ENCODE measurements around the gene LRP1-AS.

Gene LRP1-AS

DNA sequence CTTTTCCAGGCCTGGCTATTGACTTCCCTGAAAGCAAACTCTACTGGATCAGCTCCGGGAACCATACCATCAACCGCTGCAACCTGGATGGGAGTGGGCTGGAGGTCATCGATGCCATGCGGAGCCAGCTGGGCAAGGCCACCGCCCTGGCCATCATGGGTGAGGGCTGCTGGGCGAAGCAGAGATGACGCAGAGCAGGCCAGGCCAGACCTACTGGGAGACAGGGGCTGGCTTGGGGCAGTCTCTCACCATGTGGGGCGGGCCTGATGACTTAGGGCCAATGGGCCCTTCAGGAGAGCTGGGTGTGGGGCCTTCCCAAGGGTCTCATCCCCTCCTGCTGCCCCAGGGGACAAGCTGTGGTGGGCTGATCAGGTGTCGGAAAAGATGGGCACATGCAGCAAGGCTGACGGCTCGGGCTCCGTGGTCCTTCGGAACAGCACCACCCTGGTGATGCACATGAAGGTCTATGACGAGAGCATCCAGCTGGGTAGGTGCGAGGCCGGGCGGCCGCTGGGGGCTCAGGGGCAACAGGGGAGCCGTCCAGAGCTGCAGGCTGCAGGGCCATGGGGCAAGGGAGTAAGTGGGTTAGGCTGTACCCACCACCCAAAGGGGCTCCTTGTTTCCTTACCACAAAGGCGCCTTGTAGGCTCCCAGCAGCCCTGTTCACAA lies 33.0 kb upstream of the LRP1-AS start:
- no peak for TF ChIP-seq TAF1 (IDR thresholded peaks at IDR 0.05; ENCODE audit: borderline replicate concordance, insufficient read depth, low read length)
- no peak for TF ChIP-seq SIN3A (IDR thresholded peaks at IDR 0.05; ENCODE audit: borderline replicate concordance, insufficient read depth, low read length)
- no peak for TF ChIP-seq FOXP2 (optimal IDR thresholded peaks at IDR 0.05; ENCODE audit: borderline replicate concordance, extremely low read depth, extremely low read length, insufficient read depth)
- TF ChIP-seq POLR2AphosphoS5 (IDR thresholded peaks at IDR 0.05; ENCODE audit: low read depth, low read length) = no peak
- TF ChIP-seq, protein P1, sequence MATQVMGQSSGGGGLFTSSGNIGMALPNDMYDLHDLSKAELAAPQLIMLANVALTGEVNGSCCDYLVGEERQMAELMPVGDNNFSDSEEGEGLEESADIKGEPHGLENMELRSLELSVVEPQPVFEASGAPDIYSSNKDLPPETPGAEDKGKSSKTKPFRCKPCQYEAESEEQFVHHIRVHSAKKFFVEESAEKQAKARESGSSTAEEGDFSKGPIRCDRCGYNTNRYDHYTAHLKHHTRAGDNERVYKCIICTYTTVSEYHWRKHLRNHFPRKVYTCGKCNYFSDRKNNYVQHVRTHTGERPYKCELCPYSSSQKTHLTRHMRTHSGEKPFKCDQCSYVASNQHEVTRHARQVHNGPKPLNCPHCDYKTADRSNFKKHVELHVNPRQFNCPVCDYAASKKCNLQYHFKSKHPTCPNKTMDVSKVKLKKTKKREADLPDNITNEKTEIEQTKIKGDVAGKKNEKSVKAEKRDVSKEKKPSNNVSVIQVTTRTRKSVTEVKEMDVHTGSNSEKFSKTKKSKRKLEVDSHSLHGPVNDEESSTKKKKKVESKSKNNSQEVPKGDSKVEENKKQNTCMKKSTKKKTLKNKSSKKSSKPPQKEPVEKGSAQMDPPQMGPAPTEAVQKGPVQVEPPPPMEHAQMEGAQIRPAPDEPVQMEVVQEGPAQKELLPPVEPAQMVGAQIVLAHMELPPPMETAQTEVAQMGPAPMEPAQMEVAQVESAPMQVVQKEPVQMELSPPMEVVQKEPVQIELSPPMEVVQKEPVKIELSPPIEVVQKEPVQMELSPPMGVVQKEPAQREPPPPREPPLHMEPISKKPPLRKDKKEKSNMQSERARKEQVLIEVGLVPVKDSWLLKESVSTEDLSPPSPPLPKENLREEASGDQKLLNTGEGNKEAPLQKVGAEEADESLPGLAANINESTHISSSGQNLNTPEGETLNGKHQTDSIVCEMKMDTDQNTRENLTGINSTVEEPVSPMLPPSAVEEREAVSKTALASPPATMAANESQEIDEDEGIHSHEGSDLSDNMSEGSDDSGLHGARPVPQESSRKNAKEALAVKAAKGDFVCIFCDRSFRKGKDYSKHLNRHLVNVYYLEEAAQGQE (IDR thresholded peaks at IDR 0.05; ENCODE audit: insufficient read depth in 1 of 2, low read depth in 2 of 2, low read length in 2 of 2) = no peak

DNA sequence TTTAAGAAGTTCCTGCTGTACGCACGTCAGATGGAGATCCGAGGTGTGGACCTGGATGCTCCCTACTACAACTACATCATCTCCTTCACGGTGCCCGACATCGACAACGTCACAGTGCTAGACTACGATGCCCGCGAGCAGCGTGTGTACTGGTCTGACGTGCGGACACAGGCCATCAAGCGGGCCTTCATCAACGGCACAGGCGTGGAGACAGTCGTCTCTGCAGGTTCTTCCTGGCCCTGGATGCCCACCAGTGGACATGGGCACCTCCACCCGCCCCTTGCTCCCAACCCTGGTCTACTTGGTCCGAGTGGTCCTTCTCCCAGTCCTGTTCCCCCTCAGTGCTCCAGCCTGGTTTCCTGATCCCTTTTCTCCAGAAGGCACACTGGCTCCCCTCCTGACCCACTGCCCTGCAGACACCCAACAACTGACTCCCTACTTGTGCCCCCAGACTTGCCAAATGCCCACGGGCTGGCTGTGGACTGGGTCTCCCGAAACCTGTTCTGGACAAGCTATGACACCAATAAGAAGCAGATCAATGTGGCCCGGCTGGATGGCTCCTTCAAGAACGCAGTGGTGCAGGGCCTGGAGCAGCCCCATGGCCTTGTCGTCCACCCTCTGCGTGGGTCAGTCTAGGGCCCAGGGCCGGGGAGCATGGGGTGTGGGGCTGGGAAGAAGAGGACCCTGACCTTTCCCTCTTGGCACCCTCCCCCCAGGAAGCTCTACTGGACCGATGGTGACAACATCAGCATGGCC lies 32.1 kb upstream of the LRP1-AS start:
- TF ChIP-seq FOXP2 (optimal IDR thresholded peaks at IDR 0.05; ENCODE audit: borderline replicate concordance, extremely low read depth, extremely low read length, insufficient read depth) (no peak), SIN3A (IDR thresholded peaks at IDR 0.05; ENCODE audit: borderline replicate concordance, insufficient read depth, low read length) (no peak), TAF1 (IDR thresholded peaks at IDR 0.05; ENCODE audit: borderline replicate concordance, insufficient read depth, low read length) (no peak), POLR2AphosphoS5 (IDR thresholded peaks at IDR 0.05; ENCODE audit: low read depth, low read length) (no peak)
- TF ChIP-seq, protein P1 (IDR thresholded peaks at IDR 0.05; ENCODE audit: insufficient read depth in 1 of 2, low read depth in 2 of 2, low read length in 2 of 2) = no peak

DNA sequence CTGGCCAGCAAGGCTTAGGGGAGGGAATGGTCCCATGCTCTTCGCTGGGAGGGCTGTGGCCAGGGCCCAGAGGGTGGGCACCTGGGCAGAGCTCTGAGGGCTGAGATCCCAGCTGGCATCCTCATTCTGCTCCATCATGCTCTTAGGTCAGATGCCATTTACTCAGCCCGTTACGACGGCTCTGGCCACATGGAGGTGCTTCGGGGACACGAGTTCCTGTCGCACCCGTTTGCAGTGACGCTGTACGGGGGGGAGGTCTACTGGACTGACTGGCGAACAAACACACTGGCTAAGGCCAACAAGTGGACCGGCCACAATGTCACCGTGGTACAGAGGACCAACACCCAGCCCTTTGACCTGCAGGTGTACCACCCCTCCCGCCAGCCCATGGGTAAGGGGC lies 30.8 kb upstream of the LRP1-AS start:
- TF ChIP-seq TAF1 (IDR thresholded peaks at IDR 0.05; ENCODE audit: borderline replicate concordance, insufficient read depth, low read length) (no peak), POLR2AphosphoS5 (IDR thresholded peaks at IDR 0.05; ENCODE audit: low read depth, low read length) (no peak), FOXP2 (optimal IDR thresholded peaks at IDR 0.05; ENCODE audit: borderline replicate concordance, extremely low read depth, extremely low read length, insufficient read depth) (no peak), SIN3A (IDR thresholded peaks at IDR 0.05; ENCODE audit: borderline replicate concordance, insufficient read depth, low read length) (no peak)
- TF ChIP-seq, protein P1 (IDR thresholded peaks at IDR 0.05; ENCODE audit: insufficient read depth in 1 of 2, low read depth in 2 of 2, low read length in 2 of 2) = no peak

DNA sequence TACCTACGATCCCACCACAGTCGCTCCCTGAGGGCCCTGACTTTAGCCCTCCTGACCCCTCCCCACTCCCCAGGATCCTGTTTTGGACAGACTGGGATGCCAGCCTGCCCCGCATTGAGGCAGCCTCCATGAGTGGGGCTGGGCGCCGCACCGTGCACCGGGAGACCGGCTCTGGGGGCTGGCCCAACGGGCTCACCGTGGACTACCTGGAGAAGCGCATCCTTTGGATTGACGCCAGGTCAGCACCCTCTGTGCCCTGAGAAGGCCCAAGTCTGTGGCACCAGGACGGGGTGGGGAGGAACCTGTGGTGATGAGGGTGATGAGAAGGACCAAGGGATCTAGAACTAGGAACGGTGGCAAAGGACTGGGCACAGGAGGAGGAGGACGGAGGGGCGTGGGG lies 29.9 kb upstream of the LRP1-AS start:
- no peak for TF ChIP-seq FOXP2 (optimal IDR thresholded peaks at IDR 0.05; ENCODE audit: borderline replicate concordance, extremely low read depth, extremely low read length, insufficient read depth)
- no peak for TF ChIP-seq POLR2AphosphoS5 (IDR thresholded peaks at IDR 0.05; ENCODE audit: low read depth, low read length)
- TF ChIP-seq, protein P1 (IDR thresholded peaks at IDR 0.05; ENCODE audit: insufficient read depth in 1 of 2, low read depth in 2 of 2, low read length in 2 of 2) = no peak
- no peak for TF ChIP-seq SIN3A (IDR thresholded peaks at IDR 0.05; ENCODE audit: borderline replicate concordance, insufficient read depth, low read length)
- no peak for TF ChIP-seq TAF1 (IDR thresholded peaks at IDR 0.05; ENCODE audit: borderline replicate concordance, insufficient read depth, low read length)

All from PFSK-1 (cell line).